A549 (cell line): ENCODE measurements around the gene EPN3. TPM values are rescaled to one million over a fixed set of nuclear protein-coding genes. Genes with fewer than 3 reads are reported as not detected.

Experiments used
- ATAC-seq, 2 experiments: fragments of 200-7000 bp in 1 of 2; fragments of >200 bp in 1 of 2; cut with Nextera tagmentation in 1 of 2; cut with Tn5 transposase in 1 of 2; 3 replicates each; pipeline versions ENCODE4 v1.8.0 to v1.9.1; 2018 to 2020; ENCODE audit warnings: mild to moderate bottlenecking in 1 of 2, moderate library complexity in 1 of 2
- CTCF ChIA-PET: fragments of 300-600 bp; sonication (Branson Sonifier 250); formaldehyde crosslinking; extraction: SDS; loops from one replicate; lab custom pipeline; 2021; ENCODE audit warnings: antibody characterized with exemption, inconsistent platforms; lab: Yijun Ruan, JAX
- POLR2A ChIA-PET: fragments of 350-600 bp; formaldehyde crosslinking; extraction: SDS; loops from one replicate; lab custom pipeline; 2021; ENCODE audit warnings: antibody characterized with exemption, inconsistent platforms; lab: Yijun Ruan, JAX
- DNase-seq, 2 experiments: peaks; one replicate each; pipeline versions ENCODE4 v3.0.0 to v3.0.0-alpha.2; 2011 to 2016; ENCODE audit warnings: low read depth in 1 of 2, low spot score in 1 of 2
- FAIRE-seq: peaks from 2 replicates; lab custom pipeline; 2011; peaks lifted over from hg19 to GRCh38; lab: Jason Lieb, UNC
- H3K27ac ChIP-seq, 2 experiments: fragments of >200 bp; sonication (Bioruptor Twin); formaldehyde crosslinking; 3 replicates each; pipeline ENCODE4 v1.5.1; 2016 to 2017
- H3K4me1 ChIP-seq: fragments of >200 bp; sonication (Bioruptor Twin); formaldehyde crosslinking; 3 replicates; pipeline ENCODE4 v1.6.1; 2016
- H3K4me2 ChIP-seq: fragments of >200 bp; sonication (Bioruptor Twin); formaldehyde crosslinking; 3 replicates; pipeline ENCODE4 v1.6.1; 2016
- H3K4me3 ChIP-seq: fragments of >200 bp; sonication (Bioruptor Twin); formaldehyde crosslinking; 3 replicates; pipeline ENCODE4 v1.5.1; 2016
- H3K9me3 ChIP-seq: fragments of >200 bp; sonication (Bioruptor Twin); formaldehyde crosslinking; 3 replicates; pipeline ENCODE4 v1.6.1; 2016
- BHLHE40 ChIP-seq: IDR thresholded peaks from 2 replicates; pipeline ENCODE4 v1.6.1; 2012; ENCODE audit warnings: low read depth, low read length, inconsistent platforms
- CEBPB ChIP-seq, 2 experiments: fragments of >200 bp in 1 of 2; sonication (Bioruptor Twin) in 1 of 2; formaldehyde crosslinking in 1 of 2; IDR thresholded peaks; 2 replicates each; pipeline ENCODE4 v1.6.1; 2012 to 2016
- CHD4 ChIP-seq: fragments of 200-600 bp; sonication (generic); IDR thresholded peaks from 2 replicates; pipeline ENCODE4 v1.6.1; 2016; ENCODE audit warnings: antibody characterized with exemption, mild to moderate bottlenecking, borderline replicate concordance
- CTCF ChIP-seq: fragments of >200 bp; sonication (Bioruptor Twin); formaldehyde crosslinking; IDR thresholded peaks from 3 replicates; pipeline ENCODE4 v1.5.1; 2016
- EHMT2 ChIP-seq: fragments of 200-600 bp; sonication (generic); IDR thresholded peaks from 2 replicates; pipeline ENCODE4 v1.6.1; 2016; ENCODE audit warnings: antibody characterized with exemption, low read depth, mild to moderate bottlenecking, moderate library complexity
- FOXS1 ChIP-seq: fragments of 250-450 bp; sonication (Bioruptor Pico); IDR thresholded peaks from 2 replicates; pipeline ENCODE4 v1.5.0; 2020; ENCODE audit warnings: mild to moderate bottlenecking, moderate library complexity
- HDAC2 ChIP-seq: fragments of 200-600 bp; sonication (generic); IDR thresholded peaks from 2 replicates; pipeline ENCODE4 v1.6.1; 2016
- HOXA7 ChIP-seq: fragments of 250-450 bp; sonication (Bioruptor Pico); IDR thresholded peaks from 2 replicates; pipeline ENCODE4 v1.5.0; 2020; ENCODE audit warnings: mild to moderate bottlenecking, moderate library complexity
- HOXB5 ChIP-seq: fragments of 250-450 bp; sonication (Bioruptor Pico); IDR thresholded peaks from 2 replicates; pipeline ENCODE4 v1.5.0; 2020; ENCODE audit warnings: mild to moderate bottlenecking, moderate library complexity
- KDM1A ChIP-seq: fragments of 200-600 bp; sonication (generic); IDR thresholded peaks from 2 replicates; pipeline ENCODE4 v1.6.1; 2016; ENCODE audit warnings: low read depth, mild to moderate bottlenecking
- KDM5A ChIP-seq: fragments of 200-600 bp; sonication (generic); IDR thresholded peaks from 2 replicates; pipeline ENCODE4 v1.6.1; 2016; ENCODE audit warnings: antibody characterized with exemption, mild to moderate bottlenecking
- MAZ ChIP-seq: fragments of 150-350 bp; IDR thresholded peaks from 2 replicates; pipeline ENCODE4 v1.6.1; 2014; ENCODE audit warnings: antibody characterized with exemption, low read depth, low read length, borderline replicate concordance
- NPAS2 ChIP-seq: fragments of 250-450 bp; sonication (Bioruptor Pico); IDR thresholded peaks from 2 replicates; pipeline ENCODE4 v1.8.0; 2022; ENCODE audit warnings: mild to moderate bottlenecking, moderate library complexity, borderline replicate concordance
- NR3C1 ChIP-seq: fragments of >200 bp; sonication (Bioruptor Twin); formaldehyde crosslinking; IDR thresholded peaks from 3 replicates; pipeline ENCODE4 v1.6.1; 2017
- POLR2AphosphoS2 ChIP-seq: conservative IDR thresholded peaks from 2 replicates; pipeline ENCODE4 v1.6.1; 2012; ENCODE audit warnings: low read length, improper control_type of control experiment, inconsistent platforms
- RCOR1 ChIP-seq: fragments of 150-350 bp; IDR thresholded peaks from 2 replicates; pipeline ENCODE4 v1.6.1; 2014; ENCODE audit warnings: antibody characterized with exemption, low read length, low read depth
- RFX5 ChIP-seq: fragments of 450-650 bp; IDR thresholded peaks from 2 replicates; pipeline ENCODE4 v1.7.1; 2014; ENCODE audit warnings: antibody characterized with exemption, mild to moderate bottlenecking, moderate library complexity
- RNF2 ChIP-seq: fragments of 200-600 bp; sonication (generic); IDR thresholded peaks from 2 replicates; pipeline ENCODE4 v1.6.1; 2016; ENCODE audit warnings: low read depth, mild to moderate bottlenecking, antibody characterized with exemption, moderate library complexity, borderline replicate concordance
- SMC3 ChIP-seq: fragments of >200 bp; sonication (Bioruptor Twin); formaldehyde crosslinking; IDR thresholded peaks from 3 replicates; pipeline ENCODE4 v1.6.1; 2018; ENCODE audit warnings: inconsistent platforms
- SREBF2 ChIP-seq: fragments of 450-650 bp; IDR thresholded peaks from 2 replicates; pipeline ENCODE4 v1.6.1; 2014; ENCODE audit warnings: mild to moderate bottlenecking, moderate library complexity
- TP53 ChIP-seq: fragments of 250-450 bp; sonication (Bioruptor Pico); IDR thresholded peaks from 2 replicates; pipeline ENCODE4 v1.5.0; 2021; ENCODE audit warnings: mild to moderate bottlenecking, moderate library complexity
- WGBS: methylation state at CpG from one replicate; pipeline ENCODE4 v1.1.6; 2017; ENCODE audit errors: missing lambda C conversion rate; 5-methylcytosine and 5-hydroxymethylcytosine counted together
- polyA plus RNA-seq, 4 experiments: library from polyadenylated mRNA; depleted of rRNA in 3 of 4; stranded (reverse); fragments of >200 nt; fragmentation: RNase III in 1 of 4; extraction: RNeasy Plus Mini Kit Qiagen cat#74134 plus additional on column Dnase treatment in 1 of 4; gene quantifications; 2 replicates in 3 of 4; 3 replicates in 1 of 4; pipeline ENCODE4 v1.2.3, GENCODE V29; 2011 to 2017
- TF ChIP-seq, protein P1 (sequence below): IDR thresholded peaks from 2 replicates; pipeline ENCODE4 v1.6.1; 2012; ENCODE audit warnings: low read depth, borderline replicate concordance
- TF ChIP-seq, protein P2 (sequence below): fragments of 150-350 bp; IDR thresholded peaks from 2 replicates; pipeline ENCODE4 v1.6.1; 2014; ENCODE audit warnings: low read depth, mild to moderate bottlenecking, low read length

The EPN3 gene
- polyA plus RNA-seq, 2 of the 4 experiments (the other 2 are of a cell fraction), result 0.13 to 0.18 TPM

DNA sequence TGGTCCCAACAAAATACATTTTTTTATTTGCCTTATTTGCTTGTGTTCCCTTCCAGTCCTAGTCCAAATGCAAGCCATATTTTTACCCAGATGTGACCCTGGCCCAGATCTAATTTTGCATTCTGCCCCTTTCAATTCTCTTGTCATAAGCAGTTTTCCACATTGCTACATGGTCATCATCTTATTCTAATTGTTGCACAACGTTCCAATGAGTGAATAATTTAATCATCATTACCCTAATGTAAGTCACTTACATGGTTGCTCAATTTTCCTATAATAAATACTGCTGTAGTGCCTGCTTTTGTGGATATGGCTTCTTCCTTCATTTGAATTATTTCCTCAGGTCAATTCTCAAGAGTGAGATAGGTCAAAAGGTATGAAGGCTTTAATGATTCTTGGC is 41.0 kb upstream of the EPN3 start:
- no peak for DNase-seq
- no peak overlapping the region for H3K4me3 ChIP-seq
- 24% methylated on average over 1 of the region's 1 CpG for WGBS
- H3K4me1 ChIP-seq, result peaks cover 5% of the 10 kb centered on the region; the same call in 1 of the 3 replicates
- ChIA-PET CTCF (interaction anchor here (1.0 to 3.0 kb wide), 3 partner anchors 8 to 12 kb away, joined by 4 to 38 read pairs (median 24); no protein-coding TSS in a partner anchor), POLR2A (no interaction called here)
- no peak overlapping the region for H3K27ac ChIP-seq
- no peak for ATAC-seq
- H3K9me3 ChIP-seq, result no peaks in the 10 kb centered on the region
- TF ChIP-seq HOXB5 (CRISPR knock-in tag) (no peak), MAZ (no peak)
- no peak for FAIRE-seq
- H3K4me2 ChIP-seq, result no peak overlapping the region

DNA sequence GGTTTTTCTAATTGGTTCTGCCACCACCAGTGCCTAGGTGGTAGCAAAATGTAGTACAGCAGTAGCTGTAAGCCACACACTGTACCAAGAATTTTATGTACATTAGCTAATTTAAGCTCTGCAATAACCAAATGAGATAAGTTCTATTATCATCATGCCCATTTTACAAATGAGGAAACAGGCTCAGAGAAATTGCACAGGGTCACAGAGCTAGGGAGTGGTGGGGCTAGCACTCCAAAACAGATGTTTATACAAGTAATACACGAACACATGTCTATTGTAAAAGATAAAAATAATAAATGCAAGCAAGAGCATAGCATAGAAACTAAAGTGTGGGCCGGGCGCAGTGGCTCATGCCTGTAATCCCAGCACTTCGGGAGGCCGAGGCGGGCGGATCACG is 40.3 kb upstream of the EPN3 start:
- CTCF ChIA-PET, result interaction anchor here (1.0 to 3.0 kb wide), 3 partner anchors 9 to 350 kb away, joined by 4 to 38 read pairs (median 24); no protein-coding TSS in a partner anchor
- TF ChIP-seq SMC3 (no peak), NPAS2 (no peak), CEBPB (IDR thresholded peaks at IDR 0.05) (no peak), KDM5A (no peak), RFX5 (no peak)
- TF ChIP-seq, protein P1, sequence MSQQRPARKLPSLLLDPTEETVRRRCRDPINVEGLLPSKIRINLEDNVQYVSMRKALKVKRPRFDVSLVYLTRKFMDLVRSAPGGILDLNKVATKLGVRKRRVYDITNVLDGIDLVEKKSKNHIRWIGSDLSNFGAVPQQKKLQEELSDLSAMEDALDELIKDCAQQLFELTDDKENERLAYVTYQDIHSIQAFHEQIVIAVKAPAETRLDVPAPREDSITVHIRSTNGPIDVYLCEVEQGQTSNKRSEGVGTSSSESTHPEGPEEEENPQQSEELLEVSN, result no peak
- TF ChIP-seq, all 56 proteins: peak for 0
- 83% methylated on average over 8 of the region's 8 CpGs for WGBS
- Histone ChIP-seq H3K27ac (no peak overlapping the region), H3K4me3 (no peak overlapping the region), H3K9me3 (no peaks in the 10 kb centered on the region), H3K4me2 (no peak overlapping the region), H3K4me1 (peaks cover 5% of the 10 kb centered on the region; the same call in 1 of the 3 replicates)
- DNase-seq (no peak), ATAC-seq (no peak), FAIRE-seq (no peak)
- POLR2A ChIA-PET, result interaction anchor here (1.3 kb wide), 1 partner anchor 12 kb away, joined by 3 read pairs; no protein-coding TSS in a partner anchor

GRCh38 chr17:50493744-50494143 is 38.8 kb upstream of the EPN3 start:
- ChIA-PET CTCF (interaction anchor here (0.7 to 3.0 kb wide), 9 partner anchors 9 to 133 kb away, joined by 3 to 38 read pairs (median 5); partner anchors contain the start of gene SPATA20), POLR2A (no interaction called here)
- DNase-seq (no peak), ATAC-seq (no peak), FAIRE-seq (peak; percentile 32)
- 15% methylated on average over 3 of the region's 3 CpGs for WGBS
- Histone ChIP-seq H3K9me3 (no peaks in the 10 kb centered on the region), H3K4me3 (no peak overlapping the region), H3K4me1 (peaks cover 5% of the 10 kb centered on the region; the same call in 1 of the 3 replicates), H3K4me2 (no peak overlapping the region), H3K27ac (no peak overlapping the region)
- TF ChIP-seq, protein P2, sequence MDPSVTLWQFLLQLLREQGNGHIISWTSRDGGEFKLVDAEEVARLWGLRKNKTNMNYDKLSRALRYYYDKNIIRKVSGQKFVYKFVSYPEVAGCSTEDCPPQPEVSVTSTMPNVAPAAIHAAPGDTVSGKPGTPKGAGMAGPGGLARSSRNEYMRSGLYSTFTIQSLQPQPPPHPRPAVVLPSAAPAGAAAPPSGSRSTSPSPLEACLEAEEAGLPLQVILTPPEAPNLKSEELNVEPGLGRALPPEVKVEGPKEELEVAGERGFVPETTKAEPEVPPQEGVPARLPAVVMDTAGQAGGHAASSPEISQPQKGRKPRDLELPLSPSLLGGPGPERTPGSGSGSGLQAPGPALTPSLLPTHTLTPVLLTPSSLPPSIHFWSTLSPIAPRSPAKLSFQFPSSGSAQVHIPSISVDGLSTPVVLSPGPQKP, result no peak
- TF ChIP-seq TP53 (CRISPR knock-in tag) (no peak), FOXS1 (no peak), SMC3 (no peak), CHD4 (no peak), RCOR1 (no peak), EHMT2 (no peak)

GRCh38 chr17:50495217-50495823 is 37.2 kb upstream of the EPN3 start:
- DNase-seq (no peak), FAIRE-seq (no peak)
- Histone ChIP-seq H3K4me2 (no peak overlapping the region), H3K4me3 (no peak overlapping the region), H3K9me3 (no peaks in the 10 kb centered on the region), H3K4me1 (peaks cover 5% of the 10 kb centered on the region; the same call in 1 of the 3 replicates), H3K27ac (no peak overlapping the region)
- 73% methylated on average over 8 of the region's 8 CpGs for WGBS
- TF ChIP-seq BHLHE40, result no peak
- no peak for TF ChIP-seq POLR2AphosphoS2
- no peak for TF ChIP-seq RNF2
- TF ChIP-seq MAZ, result no peak
- TF ChIP-seq HOXA7, result no peak
- no peak for TF ChIP-seq HDAC2
- no peak for TF ChIP-seq KDM1A
- TF ChIP-seq CTCF, result no peak
- TF ChIP-seq NR3C1, result no peak
- no peak for TF ChIP-seq SREBF2
- TF ChIP-seq, all 56 proteins: peak for 0
- CTCF ChIA-PET, result interaction anchor here (1.3 to 1.7 kb wide), 3 partner anchors 9 to 16 kb away, joined by 4 to 8 read pairs (median 5); no protein-coding TSS in a partner anchor
- peak; percentile 52 to 57 for ATAC-seq
- POLR2A ChIA-PET, result no interaction called here
